OCI-LY7 (cell line): Measurements from ENCODE around the gene EPB41L4A. TPM values are rescaled to one million over a fixed set of nuclear protein-coding genes. Genes with fewer than 3 reads are reported as not detected.

Experiments
- BruUV-seq: library from RNA; stranded (reverse); fragments of 400-500 nt; replicated peaks from 2 replicates; lab custom pipeline; 2021; lab: Mats Ljungman, UMichigan
- CTCF ChIA-PET: fragments of 300-600 bp; sonication (Branson Sonifier 250); formaldehyde crosslinking; loops from one replicate; lab custom pipeline; 2022; ENCODE audit warnings: antibody characterized with exemption; ENCODE audit not compliant: unreplicated experiment; lab: Charles Lee
- POLR2A ChIA-PET: fragments of 300-600 bp; sonication (Branson Sonifier 250); formaldehyde crosslinking; loops from one replicate; lab custom pipeline; 2022; ENCODE audit warnings: antibody characterized with exemption; lab: Charles Lee
- DNase-seq: peaks from one replicate; pipeline ENCODE4 v3.0.0-alpha.2; 2015; ENCODE audit warnings: low spot score
- H2AFZ ChIP-seq: fragments of 200-600 bp; sonication (generic), shearing (Covaris generic); 2 replicates; pipeline ENCODE4 v1.6.1; 2014; ENCODE audit warnings: mild to moderate bottlenecking, antibody characterized with exemption, low read length, moderate library complexity
- H3K27ac ChIP-seq: fragments of 200-600 bp; sonication (generic); 2 replicates; pipeline ENCODE4 v1.5.1; 2014; ENCODE audit warnings: mixed run types, low read depth, mild to moderate bottlenecking, moderate library complexity, low read length, inconsistent platforms; ENCODE audit not compliant: poor library complexity, severe bottlenecking
- H3K36me3 ChIP-seq: fragments of 200-600 bp; sonication (generic); 2 replicates; pipeline ENCODE4 v1.6.1; 2014; ENCODE audit warnings: mild to moderate bottlenecking, antibody characterized with exemption, low read length, moderate library complexity, mixed read lengths; ENCODE audit not compliant: insufficient read depth
- H3K4me1 ChIP-seq: fragments of 200-600 bp; sonication (generic); 2 replicates; pipeline ENCODE4 v1.5.1; 2014; ENCODE audit warnings: mild to moderate bottlenecking, low read length; ENCODE audit not compliant: insufficient read depth, poor library complexity, severe bottlenecking
- H3K4me2 ChIP-seq: fragments of 200-600 bp; sonication (generic); 2 replicates; pipeline ENCODE4 v1.6.1; 2014; ENCODE audit warnings: mild to moderate bottlenecking, low read length
- H3K4me3 ChIP-seq: fragments of 200-600 bp; sonication (generic); 2 replicates; pipeline ENCODE4 v1.5.1; 2014; ENCODE audit warnings: mild to moderate bottlenecking, low read depth, low read length; ENCODE audit not compliant: poor library complexity, severe bottlenecking
- H3K79me2 ChIP-seq: fragments of 200-600 bp; sonication (generic); 2 replicates; pipeline ENCODE4 v1.6.1; 2016; ENCODE audit warnings: low read depth, mild to moderate bottlenecking, low read length, moderate library complexity, mixed read lengths; ENCODE audit not compliant: insufficient read depth
- H3K9me2 ChIP-seq: fragments of 200-600 bp; sonication (generic); 2 replicates; pipeline ENCODE4 v1.6.1; 2016; ENCODE audit warnings: mild to moderate bottlenecking, low read length, mixed read lengths; ENCODE audit not compliant: insufficient read depth
- H3K9me3 ChIP-seq: fragments of 200-600 bp; sonication (generic); 2 replicates; pipeline ENCODE4 v1.6.1; 2014; ENCODE audit warnings: mild to moderate bottlenecking, mixed run types, low read length, mixed read lengths
- H4K20me1 ChIP-seq: fragments of 200-600 bp; sonication (generic); 2 replicates; pipeline ENCODE4 v1.6.1; 2014; ENCODE audit warnings: mild to moderate bottlenecking, antibody characterized with exemption, low read length, moderate library complexity, mixed read lengths; ENCODE audit not compliant: insufficient read depth
- CTCF ChIP-seq: fragments of 200-600 bp; sonication (generic); conservative IDR thresholded peaks from 2 replicates; pipeline ENCODE4 v1.5.1; 2014; ENCODE audit warnings: mild to moderate bottlenecking, antibody characterized with exemption, low read length, moderate library complexity, mixed read lengths
- EZH2phosphoT487 ChIP-seq: fragments of 200-600 bp; sonication (generic); IDR thresholded peaks from 2 replicates; pipeline ENCODE4 v1.6.1; 2018; ENCODE audit warnings: low read depth, borderline replicate concordance, mild to moderate bottlenecking, mixed run types, antibody characterized with exemption, low read length, moderate library complexity, mixed read lengths
- intact Hi-C: fragments of 100-400 bp; cut with micrococcal nuclease; formaldehyde crosslinking; loops from one replicate; pipeline ENCODE4 v1.10.0; 2022; ENCODE audit not compliant: unreplicated experiment
- total RNA-seq, 2 experiments: library from RNA; depleted of rRNA in 1 of 2; stranded (reverse); fragments of >200 nt in 1 of 2; shearing (Covaris generic) in 1 of 2; gene quantifications; 2 replicates each; pipeline ENCODE4 v1.2.3, GENCODE V29; 2014 to 2022

EPB41L4A gene
- total RNA-seq, 2 experiments from 2014 or later: 0.03 TPM; not detected in 1

GRCh38 chr5:112318346-112318745 lies 100.7 kb downstream of the EPB41L4A start:
- no peaks in the 10 kb centered on the region for H3K79me2 ChIP-seq
- CTCF ChIA-PET: no interaction called here

GRCh38 chr5:112317866-112318265 lies 101.2 kb downstream of the EPB41L4A start:
- H3K4me1 ChIP-seq: no peaks in the 10 kb centered on the region
- POLR2A ChIA-PET: interaction anchor here (0.7 kb wide), 1 partner anchor 440 kb away, joined by 3 read pairs; no protein-coding TSS in a partner anchor
- intact Hi-C loops: no loop called here
- no TSS peak for BruUV-seq
- no peaks in the 10 kb centered on the region for H3K9me3 ChIP-seq
- CTCF ChIA-PET: no interaction called here
- H3K36me3 ChIP-seq: no peaks in the 10 kb centered on the region
- no peak for TF ChIP-seq EZH2phosphoT487
- no peak for TF ChIP-seq CTCF
- no peak overlapping the region for H3K4me3 ChIP-seq
- H3K79me2 ChIP-seq: no peaks in the 10 kb centered on the region
- no peaks in the 10 kb centered on the region for H4K20me1 ChIP-seq
- no peak overlapping the region for H3K4me2 ChIP-seq
- no peak overlapping the region for H2AFZ ChIP-seq
- H3K9me2 ChIP-seq: no peaks in the 10 kb centered on the region
- no peak for DNase-seq
- H3K27ac ChIP-seq: no peak overlapping the region

More at GRCh38 chr5:112318346-112318745, 100.7 kb downstream of the EPB41L4A start:
- Histone ChIP-seq H3K4me3 (no peak overlapping the region), H3K4me2 (no peak overlapping the region), H3K4me1 (no peaks in the 10 kb centered on the region), H4K20me1 (no peaks in the 10 kb centered on the region), H3K9me3 (no peaks in the 10 kb centered on the region), H3K27ac (no peak overlapping the region), H3K36me3 (no peaks in the 10 kb centered on the region), H2AFZ (no peak overlapping the region), H3K9me2 (no peaks in the 10 kb centered on the region)
- no peak for TF ChIP-seq CTCF
- TF ChIP-seq EZH2phosphoT487: no peak
- POLR2A ChIA-PET: no interaction called here
- no TSS peak for BruUV-seq
- DNase-seq: no peak
- intact Hi-C loops: no loop called here

- H3K79me2 ChIP-seq: no peaks in the 10 kb centered on the region
- no peaks in the 10 kb centered on the region for H3K36me3 ChIP-seq
- no peaks in the 10 kb centered on the region for H3K9me2 ChIP-seq
- no peaks in the 10 kb centered on the region for H3K9me3 ChIP-seq
- H3K4me3 ChIP-seq: no peak overlapping the region
- no peaks in the 10 kb centered on the region for H4K20me1 ChIP-seq
- ChIA-PET CTCF (no interaction called here), POLR2A (interaction anchor here (1.2 kb wide), 1 partner anchor 39 kb away, joined by 3 read pairs; no protein-coding TSS in a partner anchor)
- H3K4me1 ChIP-seq: no peaks in the 10 kb centered on the region
- TF ChIP-seq EZH2phosphoT487 (no peak), CTCF (no peak)
- intact Hi-C loops: no loop called here
- no TSS peak for BruUV-seq
- DNase-seq: no peak
- no peak overlapping the region for H2AFZ ChIP-seq
- no peak overlapping the region for H3K4me2 ChIP-seq
- no peak overlapping the region for H3K27ac ChIP-seq
These were observed 102.3 kb downstream of the EPB41L4A start for GRCh38 chr5:112316731-112317130.
